ENCODE data around the gene B3GALNT2.

Gene B3GALNT2

DNA sequence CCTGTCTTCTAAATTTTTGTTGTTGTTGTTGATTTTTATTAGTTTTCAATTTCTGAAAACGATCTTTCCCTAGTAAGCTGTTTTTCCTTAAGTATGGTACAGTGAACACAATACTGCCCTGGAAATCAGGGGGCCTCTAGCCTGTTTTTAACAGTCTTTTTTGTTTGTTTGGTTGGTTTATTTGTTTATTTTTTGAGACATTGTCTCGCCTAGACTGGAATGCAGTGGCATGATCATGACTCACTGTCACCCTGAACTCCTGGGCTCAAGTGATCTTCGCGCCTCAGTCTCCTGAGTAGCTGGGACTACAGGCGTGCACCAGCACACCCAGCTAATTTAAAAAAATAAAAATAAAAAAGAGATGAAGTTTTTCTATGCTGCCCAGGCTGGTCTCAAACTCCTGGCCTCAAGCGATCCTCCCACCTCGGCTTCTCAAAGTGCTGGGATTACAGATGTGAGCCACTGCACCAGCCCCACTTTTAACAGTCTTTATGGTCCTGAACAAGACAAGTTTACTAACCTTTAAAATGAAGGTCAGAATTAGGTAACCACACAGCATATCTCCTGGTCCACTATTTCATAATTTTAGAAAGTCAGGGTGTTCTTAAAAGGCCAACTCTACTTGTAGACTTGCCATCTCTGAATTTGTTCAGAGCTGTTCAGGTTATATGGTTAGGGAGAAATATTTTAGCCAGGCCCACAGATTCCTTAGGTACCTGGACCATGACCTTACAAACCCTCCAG lies 101.6 kb downstream of the B3GALNT2 start:
- Mint-ChIP-seq H3K27ac (no peak overlapping the region), H3K36me3 (ENCODE audit: low read depth) (peaks cover 46% of the 10 kb centered on the region), H3K4me1 (ENCODE audit: low read depth) (no peaks in the 10 kb centered on the region), H3K27me3 (no peaks in the 10 kb centered on the region), H3K9me3 (no peaks in the 10 kb centered on the region), H3K4me3 (no peak overlapping the region)
- intact Hi-C loops (cut with micrococcal nuclease): no loop called here

DNA sequence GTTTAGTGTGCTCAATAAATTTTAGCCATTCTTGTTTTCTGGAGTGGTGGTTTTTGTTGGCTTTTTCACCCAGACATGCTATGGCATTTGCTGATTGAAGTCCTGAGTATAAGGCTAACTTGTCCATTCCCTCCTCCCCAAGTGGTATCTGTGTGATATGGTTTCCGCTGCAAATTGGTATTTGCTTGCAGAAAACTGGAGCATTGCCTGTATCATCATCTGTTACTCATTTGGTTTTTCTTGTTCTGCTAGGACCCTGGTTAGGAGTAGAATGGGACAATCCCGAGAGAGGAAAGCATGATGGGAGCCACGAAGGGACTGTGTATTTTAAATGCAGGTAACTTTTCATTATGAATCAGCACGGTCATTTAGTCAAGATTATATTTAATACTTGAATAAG lies 103.0 kb downstream of the B3GALNT2 start:
- Mint-ChIP-seq H3K9me3 (no peaks in the 10 kb centered on the region), H3K4me3 (no peak overlapping the region), H3K36me3 (ENCODE audit: low read depth) (peaks cover 46% of the 10 kb centered on the region), H3K27ac (no peak overlapping the region), H3K4me1 (ENCODE audit: low read depth) (peaks cover 4% of the 10 kb centered on the region), H3K27me3 (no peaks in the 10 kb centered on the region)
- intact Hi-C loops (cut with micrococcal nuclease): no loop called here
